ENCODE results near the gene DNMT3A. TPM values are rescaled to one million over a fixed set of nuclear protein-coding genes. Genes with fewer than 3 reads are reported as not detected.

The DNMT3A gene
- total RNA-seq, 1 donor from 2014 or later, result 15.4 TPM

GRCh38 chr2:25230948-25231311, 110.8 kb downstream of the DNMT3A start:
- TF ChIP-seq, protein P1, sequence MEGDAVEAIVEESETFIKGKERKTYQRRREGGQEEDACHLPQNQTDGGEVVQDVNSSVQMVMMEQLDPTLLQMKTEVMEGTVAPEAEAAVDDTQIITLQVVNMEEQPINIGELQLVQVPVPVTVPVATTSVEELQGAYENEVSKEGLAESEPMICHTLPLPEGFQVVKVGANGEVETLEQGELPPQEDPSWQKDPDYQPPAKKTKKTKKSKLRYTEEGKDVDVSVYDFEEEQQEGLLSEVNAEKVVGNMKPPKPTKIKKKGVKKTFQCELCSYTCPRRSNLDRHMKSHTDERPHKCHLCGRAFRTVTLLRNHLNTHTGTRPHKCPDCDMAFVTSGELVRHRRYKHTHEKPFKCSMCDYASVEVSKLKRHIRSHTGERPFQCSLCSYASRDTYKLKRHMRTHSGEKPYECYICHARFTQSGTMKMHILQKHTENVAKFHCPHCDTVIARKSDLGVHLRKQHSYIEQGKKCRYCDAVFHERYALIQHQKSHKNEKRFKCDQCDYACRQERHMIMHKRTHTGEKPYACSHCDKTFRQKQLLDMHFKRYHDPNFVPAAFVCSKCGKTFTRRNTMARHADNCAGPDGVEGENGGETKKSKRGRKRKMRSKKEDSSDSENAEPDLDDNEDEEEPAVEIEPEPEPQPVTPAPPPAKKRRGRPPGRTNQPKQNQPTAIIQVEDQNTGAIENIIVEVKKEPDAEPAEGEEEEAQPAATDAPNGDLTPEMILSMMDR (conservative IDR thresholded peaks at IDR 0.05; ENCODE audit: low read depth, low read length), result no peak
- no peak overlapping the region for H3K4me3 ChIP-seq (ENCODE audit: low read depth, low read length)
- no peak for DNase-seq (ENCODE audit: low read depth)

DNA sequence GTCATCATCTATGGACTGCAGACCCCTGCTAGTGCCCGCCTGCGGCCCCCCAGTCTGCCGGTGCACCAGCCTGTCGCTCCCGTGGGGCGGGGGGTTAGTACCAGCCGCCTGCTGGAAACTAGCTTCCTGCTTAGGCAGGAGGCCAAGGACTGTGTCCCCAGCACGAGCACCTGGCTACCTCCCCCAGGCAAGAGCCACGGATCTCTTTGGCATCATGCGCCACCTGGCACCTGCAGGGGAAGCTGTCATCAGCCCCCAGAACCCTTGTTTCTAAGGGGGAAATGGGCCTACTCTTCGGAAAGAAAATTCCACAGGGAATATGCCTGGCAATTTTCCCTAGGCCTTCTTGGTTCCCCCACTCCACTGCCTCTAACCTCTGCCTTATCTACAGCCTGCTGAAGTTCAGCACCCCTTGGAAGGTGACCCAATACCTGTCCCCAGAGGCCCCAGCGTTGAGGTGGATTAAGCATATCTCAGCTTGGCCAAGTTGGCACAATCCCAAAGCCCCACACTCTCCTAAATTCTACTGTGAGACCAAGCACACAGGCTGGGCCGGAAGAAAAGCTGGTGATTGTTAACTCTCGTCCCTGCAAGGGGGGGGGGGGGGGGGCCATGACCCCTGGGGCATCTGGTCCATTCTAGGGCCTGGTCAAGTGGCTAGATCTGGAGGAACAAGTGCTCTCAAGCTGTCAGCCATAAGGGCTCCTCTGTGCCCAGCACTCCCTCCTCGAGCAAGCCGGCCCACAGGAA, 111.4 kb downstream of the DNMT3A start:
- TF ChIP-seq, protein P1 (conservative IDR thresholded peaks at IDR 0.05; ENCODE audit: low read depth, low read length), result no peak

DNA sequence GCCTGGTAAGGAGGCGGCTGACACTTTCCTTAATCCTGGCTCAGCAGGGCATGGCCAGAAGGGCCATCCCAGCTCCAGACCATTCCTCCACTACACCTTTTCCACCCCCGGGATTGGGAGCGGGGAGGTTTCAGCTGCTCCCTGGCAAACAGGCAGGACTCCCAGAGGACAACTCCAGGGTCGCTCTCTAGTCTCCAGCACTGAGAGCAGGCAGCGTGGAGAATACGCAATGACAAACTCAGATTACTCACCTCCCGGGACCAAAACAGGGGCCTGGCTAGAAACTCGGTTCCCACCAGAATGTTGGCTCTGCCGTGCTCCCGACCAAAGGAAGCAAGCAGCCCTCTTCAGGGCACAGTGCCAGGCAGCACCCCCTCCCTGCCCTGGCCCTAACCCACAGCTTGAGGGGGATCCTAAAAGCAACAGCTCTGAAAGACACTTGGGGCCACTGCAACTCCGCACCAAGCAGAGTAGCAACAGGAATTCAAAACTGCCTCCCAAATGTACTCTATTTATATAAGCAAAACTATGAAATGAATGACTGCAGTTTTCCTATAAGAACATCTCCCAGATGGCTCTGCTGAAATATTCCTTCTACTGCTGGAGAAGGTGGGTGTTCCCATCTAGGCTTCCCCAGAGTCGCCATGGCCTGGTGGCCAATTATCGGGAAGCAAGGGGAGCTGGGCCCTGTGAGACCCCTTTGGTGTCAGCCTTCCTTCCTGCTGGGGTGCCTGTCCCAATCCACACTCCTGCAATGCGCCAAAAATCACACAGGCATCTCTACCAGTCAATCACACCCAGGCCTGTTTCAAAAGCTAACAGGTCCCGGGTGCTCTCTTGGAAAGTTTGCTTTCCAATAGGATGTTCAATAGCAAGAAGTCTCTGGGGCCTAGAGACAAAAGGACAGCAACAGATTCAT, 112.2 kb downstream of the DNMT3A start:
- TF ChIP-seq, protein P1 (conservative IDR thresholded peaks at IDR 0.05; ENCODE audit: low read depth, low read length), result no peak
- no peak overlapping the region for H3K4me3 ChIP-seq (ENCODE audit: low read depth, low read length)
- no peak for DNase-seq (ENCODE audit: low read depth)

More for the DNA sequence above, 111.4 kb downstream of the DNMT3A start:
- H3K4me3 ChIP-seq (ENCODE audit: low read depth, low read length), result no peak overlapping the region
- no peak for DNase-seq (ENCODE audit: low read depth)

- TF ChIP-seq, protein P1 (conservative IDR thresholded peaks at IDR 0.05; ENCODE audit: low read depth, low read length), result peak; percentile 75
- DNase-seq (ENCODE audit: low read depth), result peak; percentile 10
- H3K4me3 ChIP-seq (ENCODE audit: low read depth, low read length), result no peak overlapping the region
Observed at GRCh38 chr2:25228848-25229278, 112.9 kb downstream of the DNMT3A start.

- DNase-seq (ENCODE audit: low read depth), result no peak
- H3K4me3 ChIP-seq (ENCODE audit: low read depth, low read length), result no peak overlapping the region
- TF ChIP-seq, protein P1 (conservative IDR thresholded peaks at IDR 0.05; ENCODE audit: low read depth, low read length), result no peak
Observed at GRCh38 chr2:25227576-25227975, 114.1 kb downstream of the DNMT3A start.

GRCh38 chr2:25226827-25227226, 114.9 kb downstream of the DNMT3A start:
- TF ChIP-seq, protein P1 (conservative IDR thresholded peaks at IDR 0.05; ENCODE audit: low read depth, low read length), result no peak
- H3K4me3 ChIP-seq (ENCODE audit: low read depth, low read length), result no peak overlapping the region
- no peak for DNase-seq (ENCODE audit: low read depth)
